GM18868 (cell line): ENCODE data around the gene CD163L1.

Experiments
- ATAC-seq: cut with Tn5 transposase; IDR thresholded peaks from one replicate; pipeline ENCODE4 v1.9.1; 2021; ENCODE audit warnings: mild to moderate bottlenecking, moderate library complexity; ENCODE audit not compliant: unreplicated experiment

Gene CD163L1

GRCh38 chr12:7411343-7411742 lies 32.6 kb downstream of the CD163L1 start:
- no peak for ATAC-seq

- ATAC-seq: no peak
Observed at GRCh38 chr12:7404275-7404674, 39.7 kb downstream of the CD163L1 start.

- ATAC-seq: no peak
Observed at GRCh38 chr12:7403466-7403865, 40.5 kb downstream of the CD163L1 start.

GRCh38 chr12:7399089-7399488 lies 44.9 kb downstream of the CD163L1 start:
- no peak for ATAC-seq

- ATAC-seq: no peak
Observed at GRCh38 chr12:7396418-7396817, 47.5 kb downstream of the CD163L1 start.

GRCh38 chr12:7395950-7396349 lies 48.0 kb downstream of the CD163L1 start:
- ATAC-seq: no peak

- no peak for ATAC-seq
Observed at GRCh38 chr12:7387289-7387688, 56.7 kb downstream of the CD163L1 start.

- ATAC-seq: no peak
Observed at GRCh38 chr12:7383157-7383556, 60.8 kb downstream of the CD163L1 start.

- ATAC-seq: no peak
Observed at GRCh38 chr12:7376196-7376595, 67.8 kb downstream of the CD163L1 start.

GRCh38 chr12:7375145-7375543 lies 68.8 kb downstream of the CD163L1 start:
- ATAC-seq: no peak

- no peak for ATAC-seq
Observed at GRCh38 chr12:7374423-7375144, 69.4 kb downstream of the CD163L1 start.

GRCh38 chr12:7373226-7373625 lies 70.7 kb downstream of the CD163L1 start:
- no peak for ATAC-seq

GRCh38 chr12:7369274-7369729 lies 74.7 kb downstream of the CD163L1 start:
- ATAC-seq: no peak

- ATAC-seq: no peak
Observed at GRCh38 chr12:7362734-7363133, 81.2 kb downstream of the CD163L1 start.

- no peak for ATAC-seq
Observed at GRCh38 chr12:7361265-7361664, 82.7 kb downstream of the CD163L1 start.

- ATAC-seq: no peak
Observed at GRCh38 chr12:7354529-7354928, 89.4 kb downstream of the CD163L1 start.

GRCh38 chr12:7352661-7353060 lies 91.3 kb downstream of the CD163L1 start:
- no peak for ATAC-seq

- ATAC-seq: no peak
Observed at GRCh38 chr12:7351177-7351576, 92.8 kb downstream of the CD163L1 start.

GRCh38 chr12:7349418-7349817 lies 94.5 kb downstream of the CD163L1 start:
- ATAC-seq: no peak

- ATAC-seq: no peak
Observed at GRCh38 chr12:7346551-7347225, 97.3 kb downstream of the CD163L1 start.

GRCh38 chr12:7344833-7345606 lies 98.9 kb downstream of the CD163L1 start:
- ATAC-seq: no peak

- no peak for ATAC-seq
Observed at GRCh38 chr12:7339675-7340074, 104.3 kb downstream of the CD163L1 start.
